HEK293T (cell line): Measurements from ENCODE around the gene DHRS13.

Experiments used
- ARNT ChIP-seq: fragments of 450-650 bp; IDR thresholded peaks from 2 replicates; pipeline ENCODE4 v1.6.1; 2017; ENCODE audit warnings: mild to moderate bottlenecking
- BHLHE40 ChIP-seq: fragments of 450-650 bp; IDR thresholded peaks from 2 replicates; pipeline ENCODE4 v1.6.1; 2016; ENCODE audit warnings: mild to moderate bottlenecking, moderate library complexity, borderline replicate concordance
- FOXK2 ChIP-seq: fragments of 450-650 bp; IDR thresholded peaks from 2 replicates; pipeline ENCODE4 v1.6.1; 2016; ENCODE audit warnings: mild to moderate bottlenecking
- FOXM1 ChIP-seq: fragments of 450-650 bp; IDR thresholded peaks from 2 replicates; pipeline ENCODE4 v1.6.1; 2017; ENCODE audit warnings: mild to moderate bottlenecking, borderline replicate concordance
- NFRKB ChIP-seq: fragments of 450-650 bp; IDR thresholded peaks from 2 replicates; pipeline ENCODE4 v1.6.1; 2016; ENCODE audit warnings: mild to moderate bottlenecking, moderate library complexity
- SP1 ChIP-seq: fragments of 450-650 bp; IDR thresholded peaks from 2 replicates; pipeline ENCODE4 v1.6.1; 2017
- SUZ12 ChIP-seq: fragments of 450-650 bp; IDR thresholded peaks from 2 replicates; pipeline ENCODE4 v1.6.1; 2016; ENCODE audit warnings: mild to moderate bottlenecking
- ZNF384 ChIP-seq: fragments of 450-650 bp; IDR thresholded peaks from 2 replicates; pipeline ENCODE4 v1.6.1; 2016

DNA sequence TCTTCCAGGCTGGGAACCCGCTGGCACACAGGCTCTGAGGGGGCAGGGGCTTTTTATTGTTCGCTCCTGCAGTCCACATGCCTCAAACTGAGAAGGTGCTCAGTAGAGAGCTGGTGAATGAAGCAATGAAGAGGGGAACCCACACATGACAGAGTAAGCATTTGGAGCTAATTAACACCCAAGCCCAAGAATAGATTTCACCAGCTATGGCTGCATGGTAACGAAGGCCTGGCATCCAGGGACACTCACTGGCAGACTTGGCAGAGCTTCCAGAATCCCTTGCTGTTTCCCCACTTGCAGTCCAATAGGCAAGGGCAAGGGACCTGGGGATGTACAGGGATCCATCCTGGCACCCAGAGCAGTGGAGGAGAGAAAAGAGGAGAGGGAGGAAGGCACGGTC lies 17.5 kb downstream of the DHRS13 start:
- TF ChIP-seq ARNT (no peak), SUZ12 (no peak), NFRKB (no peak), SP1 (no peak), ZNF384 (no peak), BHLHE40 (no peak), FOXM1 (no peak), FOXK2 (no peak)
